Iris pigment epithelial cell (primary cell): Measurements from ENCODE around the gene GFRA1.

ENCODE experiments used
- DNase-seq: peaks from one replicate; pipeline ENCODE4 v3.0.0-alpha.2; 2011; ENCODE audit warnings: low read depth

The GFRA1 gene

DNA sequence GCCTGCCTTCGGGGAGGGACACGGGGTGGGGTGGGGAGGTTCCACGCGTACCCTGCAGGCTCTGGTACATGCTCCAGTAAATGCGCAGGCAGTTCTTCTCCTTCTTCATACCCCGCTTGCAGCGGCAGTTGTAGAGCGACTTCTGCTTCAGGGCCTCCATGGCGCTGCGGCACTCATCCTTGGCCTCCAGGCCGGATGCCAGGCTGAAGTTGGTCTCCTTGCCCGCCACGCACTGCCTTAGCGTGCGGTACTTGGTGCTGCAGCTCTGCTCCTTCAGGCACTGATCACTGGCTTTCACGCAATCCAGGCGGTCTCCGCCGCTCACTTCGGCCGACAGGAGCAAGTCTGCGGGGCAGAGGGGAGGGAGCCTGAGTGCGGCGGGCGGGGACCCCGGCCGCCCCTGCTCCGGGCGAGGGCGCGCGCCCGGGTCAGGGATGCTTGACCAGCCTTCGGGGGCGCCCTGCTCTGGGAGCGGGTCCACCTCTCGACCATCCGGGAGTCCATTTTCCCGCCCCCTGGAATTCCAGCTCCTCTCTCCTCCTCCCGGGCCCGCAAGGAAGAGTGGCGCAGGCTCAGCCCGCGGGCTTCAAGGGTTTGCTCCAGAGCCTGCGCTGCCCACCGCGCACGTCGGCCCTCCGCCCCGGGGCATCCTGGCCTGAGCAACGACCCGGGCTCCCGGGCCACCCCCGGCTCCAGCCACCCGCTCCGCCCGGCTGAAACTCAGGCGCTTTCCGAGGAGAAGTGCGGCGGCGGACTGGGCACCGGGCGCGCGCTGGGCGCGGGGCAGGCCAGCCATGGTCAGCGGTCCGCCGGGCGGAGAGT is 2.0 kb downstream of the GFRA1 start:
- peak; percentile 37 for DNase-seq

DNA sequence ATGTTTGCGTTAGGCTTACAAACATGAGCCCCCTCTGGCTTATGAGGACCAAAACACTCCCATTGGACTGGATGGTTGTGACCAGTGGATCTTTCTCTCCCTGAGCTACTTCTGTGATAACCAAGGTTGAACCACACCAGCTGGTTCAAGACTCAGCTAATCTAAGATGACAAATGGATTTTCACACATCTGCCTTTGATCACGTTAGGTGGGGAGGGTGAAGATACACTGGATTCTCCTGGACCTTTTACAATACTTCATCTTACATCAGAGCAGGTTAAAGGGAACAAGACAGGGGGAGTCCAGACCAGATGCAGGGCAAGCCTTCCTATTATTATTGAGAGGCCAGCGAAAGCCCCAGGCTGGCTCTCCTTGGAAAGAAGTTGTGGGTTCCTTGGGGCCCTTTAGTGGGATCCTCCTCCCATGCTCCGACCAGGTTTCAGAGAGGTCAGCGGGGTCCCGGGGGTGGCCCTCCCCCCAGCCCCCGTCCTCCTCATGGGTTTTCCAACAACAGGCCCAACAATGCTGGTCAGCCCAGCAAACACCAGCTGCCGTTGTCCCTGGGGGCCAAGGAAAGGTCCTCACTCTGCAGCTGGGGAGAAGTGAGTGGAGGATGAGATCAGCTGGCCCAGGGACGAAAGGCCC is 2.8 kb downstream of the GFRA1 start:
- no peak for DNase-seq

DNA sequence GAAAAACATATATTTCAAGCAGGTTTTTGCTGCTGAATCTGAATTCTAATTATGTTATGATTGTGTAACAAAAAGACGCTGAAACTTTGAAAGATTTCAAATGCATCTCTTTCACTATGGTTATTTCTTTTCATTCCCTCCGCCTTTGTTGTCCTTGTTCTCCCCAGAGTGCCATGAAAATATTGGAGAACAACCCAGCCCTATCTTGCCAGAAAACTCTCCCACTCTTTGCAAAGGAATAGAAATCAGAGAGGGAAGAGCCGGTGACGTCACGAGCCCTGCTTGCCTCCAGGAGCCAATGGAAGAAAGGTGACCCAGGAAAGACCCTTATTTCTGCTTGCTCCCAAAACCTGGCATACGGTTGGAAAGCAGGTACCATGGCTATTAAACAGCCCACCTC is 3.4 kb downstream of the GFRA1 start:
- no peak for DNase-seq

DNA sequence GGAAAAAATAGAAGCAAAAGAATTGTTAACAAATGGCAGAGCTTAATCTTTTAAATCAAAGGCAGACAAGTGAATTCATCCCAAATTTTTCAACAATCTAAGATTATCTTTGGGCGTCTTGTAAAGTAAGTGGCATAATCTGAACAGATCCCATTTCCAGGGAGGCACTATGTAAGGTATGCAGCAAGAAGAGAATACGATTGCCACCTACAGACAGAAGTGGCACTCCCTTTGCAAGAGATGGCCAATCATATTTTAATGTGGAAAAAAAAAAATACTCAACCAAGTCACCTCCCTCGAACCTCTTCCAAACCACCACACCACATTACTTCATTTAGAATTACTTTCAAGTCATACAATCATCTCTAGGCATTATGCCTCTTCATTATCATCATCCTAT is 4.0 kb downstream of the GFRA1 start:
- no peak for DNase-seq

- DNase-seq, result no peak
Measured at GRCh38 chr10:116265686-116266085, 7.3 kb downstream of the GFRA1 start.

DNA sequence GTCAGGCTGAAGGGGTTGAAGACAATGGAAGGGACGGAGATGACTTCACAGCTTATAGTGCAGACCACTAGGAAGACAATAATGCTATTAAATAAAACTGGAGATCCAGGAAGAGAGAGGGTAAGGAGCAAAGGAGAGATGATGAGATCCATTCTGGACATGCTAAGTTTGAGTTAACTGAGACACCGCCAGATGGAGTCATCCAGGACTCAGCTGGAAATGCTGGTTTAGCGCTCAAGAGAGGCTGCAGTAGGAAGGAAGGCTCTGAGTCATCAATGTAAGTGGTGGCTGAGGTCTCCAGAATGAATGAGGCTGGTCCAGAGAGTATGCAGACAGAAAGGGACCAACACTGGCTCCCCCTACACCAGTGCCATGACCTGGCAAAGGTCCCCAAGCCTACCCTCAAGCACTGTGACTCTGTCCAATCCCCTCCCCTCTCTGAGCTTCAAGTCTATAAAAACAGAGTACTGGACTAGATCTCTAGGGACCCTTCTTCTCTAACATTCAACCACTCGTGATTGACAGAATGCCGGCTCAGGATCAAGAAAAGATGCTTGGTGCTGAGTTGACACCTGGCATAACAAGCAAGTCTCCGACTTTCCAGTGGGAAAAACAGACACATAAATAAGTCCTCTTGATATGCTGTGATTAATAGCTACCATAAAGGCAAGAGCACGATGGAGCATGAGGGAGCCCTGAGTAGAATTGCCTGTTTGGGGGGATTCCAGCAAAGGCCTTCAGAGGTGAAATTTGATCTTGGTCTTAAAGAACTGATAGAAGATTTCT is 8.9 kb downstream of the GFRA1 start:
- peak; percentile 59 for DNase-seq

GRCh38 chr10:116262678-116263077 is 10.3 kb downstream of the GFRA1 start:
- DNase-seq, result no peak

GRCh38 chr10:116260599-116260998 is 12.4 kb downstream of the GFRA1 start:
- no peak for DNase-seq

- DNase-seq, result no peak
Measured at GRCh38 chr10:116259638-116260037, 13.4 kb downstream of the GFRA1 start.

DNA sequence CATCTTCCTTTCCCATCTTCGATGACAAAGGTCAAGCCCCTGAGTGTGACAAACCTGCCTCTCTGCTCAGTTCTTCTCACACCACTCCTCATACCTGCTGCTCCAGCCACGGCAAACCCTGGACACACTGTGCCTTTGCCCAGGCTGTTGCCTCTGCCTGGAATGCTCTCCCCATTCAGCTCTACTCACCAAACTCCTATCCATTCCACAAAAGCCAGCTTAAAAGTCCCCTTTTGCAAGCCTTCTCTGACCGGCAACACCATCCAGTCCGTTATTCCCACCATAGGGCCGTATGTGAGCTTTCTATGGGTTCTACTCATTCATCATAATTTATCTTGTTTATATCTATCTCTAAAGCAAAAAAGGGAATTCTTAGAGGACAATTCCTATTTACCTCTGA is 15.2 kb downstream of the GFRA1 start:
- no peak for DNase-seq

GRCh38 chr10:116256752-116257259 is 16.2 kb downstream of the GFRA1 start:
- DNase-seq, result no peak

DNA sequence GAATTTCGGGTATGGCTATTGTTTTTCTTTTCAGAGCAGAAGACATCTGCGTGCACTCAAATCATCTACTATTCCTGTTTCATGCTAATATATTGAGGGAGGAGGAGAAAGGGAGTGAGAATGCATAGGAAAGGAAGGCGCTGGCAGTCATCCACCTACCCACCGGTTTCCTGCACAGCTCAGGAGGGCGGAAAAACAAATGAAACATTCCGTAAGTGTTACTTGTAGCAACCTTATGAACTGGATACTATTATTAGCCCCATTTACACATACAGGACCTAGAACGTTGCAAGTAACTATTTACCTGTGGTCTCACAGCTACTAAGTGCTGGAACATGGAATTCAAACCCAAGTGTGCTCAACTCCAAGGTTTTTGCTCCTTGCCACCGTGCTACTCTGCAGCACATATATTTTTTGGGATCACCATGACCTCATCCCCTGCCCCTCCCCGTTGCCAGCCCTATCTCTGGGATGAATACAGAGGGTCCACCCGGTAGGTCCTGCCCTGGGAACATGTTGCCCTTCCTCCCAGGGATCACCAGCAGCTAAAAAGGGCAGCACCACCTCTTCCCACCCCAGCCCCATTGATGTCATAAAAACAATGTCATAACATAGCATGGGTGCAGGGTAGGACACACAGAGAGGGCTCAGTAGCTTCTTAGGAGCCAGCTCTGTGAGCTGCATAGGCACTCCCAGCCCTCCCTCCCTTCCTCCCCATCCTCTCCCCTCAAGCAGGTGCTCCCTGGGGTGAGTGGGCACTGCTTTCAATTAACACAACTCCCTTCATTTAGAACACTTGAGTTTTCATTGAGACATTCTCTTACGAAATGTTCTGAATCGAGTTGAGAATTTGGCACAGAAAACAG is 16.9 kb downstream of the GFRA1 start:
- peak; percentile 72 for DNase-seq

GRCh38 chr10:116254422-116255155 is 18.4 kb downstream of the GFRA1 start:
- peak; percentile 77 for DNase-seq

- no peak for DNase-seq
Measured at GRCh38 chr10:116253716-116254115, 19.3 kb downstream of the GFRA1 start.

- DNase-seq, result no peak
Measured at GRCh38 chr10:116251602-116252395, 21.2 kb downstream of the GFRA1 start.

DNA sequence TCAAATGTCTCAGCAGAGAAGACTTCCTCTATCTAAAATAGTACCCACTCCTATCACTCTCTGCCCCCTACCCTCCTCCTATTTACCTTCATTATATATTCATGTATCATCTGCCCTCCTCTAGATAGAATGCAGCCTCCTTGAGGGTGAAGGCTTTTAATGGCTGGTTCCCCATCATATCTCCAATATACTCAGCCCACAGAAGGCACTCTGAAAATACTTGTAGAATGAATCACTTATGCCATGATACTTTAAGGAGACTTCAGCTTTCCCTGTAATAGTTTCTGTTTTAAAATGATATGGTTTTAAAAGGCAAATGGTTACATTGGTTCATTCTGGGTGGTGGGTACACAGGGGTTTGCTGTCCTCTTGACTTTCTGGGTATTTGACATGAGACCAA is 25.3 kb downstream of the GFRA1 start:
- peak; percentile 45 for DNase-seq

DNA sequence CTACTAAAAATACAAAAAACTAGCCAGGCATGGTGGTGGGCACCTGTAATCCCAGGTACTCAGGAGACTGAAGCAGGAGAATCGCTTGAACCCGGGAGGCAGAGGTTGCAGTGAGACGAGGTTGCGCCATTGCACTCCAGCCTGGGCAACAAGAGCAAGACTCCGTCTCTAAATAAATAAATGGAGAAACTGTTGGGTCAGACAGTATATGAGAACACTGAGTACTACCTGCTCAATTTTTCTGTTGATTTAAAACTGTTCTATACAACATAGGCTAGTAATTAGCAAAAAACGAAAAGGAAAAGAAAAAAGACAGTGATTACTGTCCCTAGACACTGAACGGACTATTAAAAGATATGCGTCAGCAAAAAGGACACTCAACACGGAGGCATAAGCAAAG is 26.7 kb downstream of the GFRA1 start:
- no peak for DNase-seq

DNA sequence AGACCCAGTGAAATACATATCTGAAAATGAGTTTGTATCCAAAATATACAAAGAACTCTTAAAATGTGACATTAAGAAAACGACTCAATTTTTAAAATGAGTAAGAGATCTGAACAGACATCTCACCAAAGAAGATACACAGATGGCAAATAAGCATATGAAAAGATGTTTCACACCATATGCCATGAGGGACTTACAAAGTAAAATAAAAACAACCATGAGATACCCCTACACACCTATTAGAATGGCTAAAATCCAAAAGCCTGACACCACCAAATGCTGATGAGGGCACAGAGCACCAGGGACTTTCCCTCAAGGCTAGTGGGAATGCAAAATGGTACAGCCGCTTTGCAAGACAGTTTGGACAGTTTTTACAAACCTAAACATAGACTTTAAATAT is 27.9 kb downstream of the GFRA1 start:
- no peak for DNase-seq

DNA sequence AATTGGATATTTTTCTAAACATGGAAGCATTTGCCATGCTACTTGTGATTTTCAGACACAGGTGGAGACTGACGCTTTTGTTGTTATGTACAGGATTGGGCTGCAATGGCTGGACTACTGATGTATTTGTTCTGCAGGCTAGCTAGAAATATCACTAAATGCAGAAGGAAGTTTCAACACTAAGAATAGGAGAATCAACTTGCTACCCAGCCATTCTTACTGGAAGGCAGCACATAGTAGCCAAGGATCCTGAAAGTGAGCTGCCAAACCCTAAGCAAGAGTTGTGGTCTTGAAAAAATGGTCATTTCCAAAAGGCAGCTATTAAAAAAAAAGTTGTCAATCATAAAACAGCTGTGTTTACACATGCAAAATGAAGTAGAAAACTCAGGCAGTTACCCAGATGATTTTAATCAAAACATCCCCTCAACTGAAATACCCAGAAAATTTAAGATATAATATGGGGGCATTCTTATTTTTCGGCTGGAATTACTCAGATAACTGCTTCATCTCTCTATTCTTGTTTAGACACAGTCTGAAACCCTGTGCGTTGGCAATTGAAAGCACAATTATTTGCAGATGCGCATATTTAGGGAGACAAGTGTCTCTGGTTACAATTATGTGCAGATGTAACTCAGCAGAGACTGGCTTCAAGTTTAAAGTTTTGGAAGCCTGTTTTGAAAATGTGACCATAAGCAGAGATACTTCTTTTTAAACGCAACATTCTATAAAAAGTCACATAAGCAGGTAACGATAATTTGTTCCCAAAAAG is 31.2 kb downstream of the GFRA1 start:
- DNase-seq, result no peak
